ENCODE results near the gene SMARCE1.

DNA sequence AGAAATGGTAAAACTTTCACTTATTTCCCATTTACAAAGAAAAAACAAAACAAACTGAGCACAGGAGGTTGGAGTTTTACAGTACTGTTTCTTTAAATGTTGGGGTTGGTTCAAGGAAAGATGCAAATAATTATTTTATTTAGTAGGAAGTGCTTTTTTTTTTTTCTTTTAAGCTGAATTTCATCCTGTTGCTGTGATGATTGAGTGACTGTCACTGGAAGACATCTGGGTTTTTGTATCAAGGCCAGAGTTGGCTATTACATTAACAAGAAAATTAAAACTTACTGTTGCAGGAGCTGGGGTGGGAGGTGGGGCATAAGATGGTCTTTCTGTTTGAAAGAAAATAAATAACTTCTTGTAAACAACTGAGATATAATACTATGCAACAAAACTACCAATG lies 2.3 kb downstream of the SMARCE1 start:
- no peak for TF ChIP-seq POLR2AphosphoS5 (IDR thresholded peaks at IDR 0.05; ENCODE audit: borderline replicate concordance, low read depth, low read length)
- TF ChIP-seq EZH2 (IDR thresholded peaks at IDR 0.05) = no peak
